Measurements from ENCODE around the gene ATG14. TPM values are rescaled to one million over a fixed set of nuclear protein-coding genes. Genes with fewer than 3 reads are reported as not detected.
"Not testable (repeated sequence)": the region's sequence is repeated elsewhere in the genome, so short reads cannot be mapped to it uniquely, and the experiment has no call there.

ATG14 gene
- total and polyA plus RNA-seq, 3 donors from 2014 or later = 18.0 to 28.4 (median 23.5) TPM

DNA sequence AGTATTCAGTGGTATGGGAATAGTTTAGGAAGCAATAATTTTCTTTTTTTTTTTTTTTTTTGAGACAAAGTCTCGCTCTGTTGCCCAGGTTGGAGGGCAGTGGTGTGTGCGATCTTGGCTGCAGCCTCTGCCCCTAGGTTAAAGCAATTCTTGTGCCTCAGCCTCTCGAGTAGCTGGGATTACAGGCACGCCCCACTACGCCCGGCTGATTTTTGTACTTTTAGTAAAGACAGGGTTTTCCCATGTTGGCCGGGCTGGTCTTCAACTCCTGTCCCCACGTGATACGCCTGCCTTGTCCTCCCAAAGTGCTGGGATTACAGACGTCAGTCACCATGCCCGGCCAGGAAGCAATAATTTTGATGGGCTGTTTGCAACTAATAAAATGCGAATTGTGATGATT is 62.1 kb downstream of the ATG14 start:
- DNase-seq = no peak
- peaks cover 9% of the 10 kb centered on the region for H3K4me1 ChIP-seq
- TF ChIP-seq, protein P1, sequence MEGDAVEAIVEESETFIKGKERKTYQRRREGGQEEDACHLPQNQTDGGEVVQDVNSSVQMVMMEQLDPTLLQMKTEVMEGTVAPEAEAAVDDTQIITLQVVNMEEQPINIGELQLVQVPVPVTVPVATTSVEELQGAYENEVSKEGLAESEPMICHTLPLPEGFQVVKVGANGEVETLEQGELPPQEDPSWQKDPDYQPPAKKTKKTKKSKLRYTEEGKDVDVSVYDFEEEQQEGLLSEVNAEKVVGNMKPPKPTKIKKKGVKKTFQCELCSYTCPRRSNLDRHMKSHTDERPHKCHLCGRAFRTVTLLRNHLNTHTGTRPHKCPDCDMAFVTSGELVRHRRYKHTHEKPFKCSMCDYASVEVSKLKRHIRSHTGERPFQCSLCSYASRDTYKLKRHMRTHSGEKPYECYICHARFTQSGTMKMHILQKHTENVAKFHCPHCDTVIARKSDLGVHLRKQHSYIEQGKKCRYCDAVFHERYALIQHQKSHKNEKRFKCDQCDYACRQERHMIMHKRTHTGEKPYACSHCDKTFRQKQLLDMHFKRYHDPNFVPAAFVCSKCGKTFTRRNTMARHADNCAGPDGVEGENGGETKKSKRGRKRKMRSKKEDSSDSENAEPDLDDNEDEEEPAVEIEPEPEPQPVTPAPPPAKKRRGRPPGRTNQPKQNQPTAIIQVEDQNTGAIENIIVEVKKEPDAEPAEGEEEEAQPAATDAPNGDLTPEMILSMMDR (IDR thresholded peaks at IDR 0.05) = no peak
- TF ChIP-seq POLR2A (IDR thresholded peaks at IDR 0.05) = no peak
- no peak overlapping the region for H3K27ac ChIP-seq
- 88 to 90% methylated on average over 12 of the region's 12 CpGs for WGBS, 2 donors
- H3K9me3 ChIP-seq = no peaks in the 10 kb centered on the region
- H3K27me3 ChIP-seq = no peaks in the 10 kb centered on the region
- intact Hi-C loops (cut with DNase I; ENCODE audit: low total_unique reads) = no loop called here
- no peak overlapping the region for H3K4me3 ChIP-seq
- H3K36me3 ChIP-seq (ENCODE audit: low read depth, missing control alignments) = no peaks in the 10 kb centered on the region

DNA sequence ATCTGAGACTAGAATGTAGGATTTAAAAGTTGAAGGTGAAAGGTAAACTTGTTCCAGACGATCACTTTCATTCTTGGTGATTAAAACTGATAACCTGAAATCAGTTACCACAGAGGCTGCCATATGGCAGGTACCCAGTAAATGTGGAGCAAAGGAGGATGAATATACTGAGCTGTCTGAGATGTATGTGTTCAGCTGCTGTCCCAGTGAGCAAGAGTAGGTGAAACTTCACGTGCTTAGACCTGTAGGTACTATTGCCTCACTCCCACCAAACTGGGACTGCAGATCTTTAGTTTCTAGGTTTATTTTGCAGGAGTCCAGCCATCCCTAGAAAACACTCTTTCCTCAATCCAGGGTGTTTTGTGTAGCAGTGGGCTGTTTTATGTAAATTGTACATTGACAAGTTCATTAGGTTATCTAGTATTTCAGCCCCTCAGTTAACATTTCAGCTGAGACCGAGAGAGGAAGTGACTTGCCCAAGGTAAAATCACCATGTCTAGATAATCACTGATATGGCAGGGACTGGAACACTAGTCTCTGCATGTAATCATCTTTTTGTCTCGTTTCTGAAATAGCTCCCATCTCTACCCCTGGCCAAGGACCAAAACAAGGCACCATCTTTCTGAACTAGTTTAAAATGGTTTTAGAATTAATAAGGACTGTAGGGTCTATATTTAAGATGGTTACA is 62.7 kb downstream of the ATG14 start:
- H3K27ac ChIP-seq = no peak overlapping the region
- intact Hi-C loops (cut with DNase I; ENCODE audit: low total_unique reads) = no loop called here
- H3K4me1 ChIP-seq = peaks cover 9% of the 10 kb centered on the region

DNA sequence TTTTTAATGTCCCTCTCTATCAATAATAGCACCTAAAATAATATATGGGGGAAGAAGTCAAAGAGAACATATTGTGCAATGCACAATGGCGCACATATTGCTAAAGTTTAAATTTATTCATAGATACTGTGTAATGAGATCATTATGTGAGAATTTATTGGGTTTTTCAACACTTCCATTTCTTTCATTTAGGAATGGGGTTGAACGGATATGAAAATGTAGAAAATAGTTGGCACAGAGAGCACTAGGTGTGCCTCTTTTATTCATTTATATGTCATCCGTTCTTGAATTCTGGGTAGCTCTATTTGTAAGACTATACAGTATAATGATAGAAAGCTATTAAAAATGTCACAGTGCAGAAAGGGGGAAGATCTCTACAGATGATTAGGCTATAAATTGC is 63.9 kb downstream of the ATG14 start:
- peaks cover 9% of the 10 kb centered on the region for H3K4me1 ChIP-seq
- no peak for DNase-seq
- no peak overlapping the region for H3K27ac ChIP-seq
- 81 to 86% methylated on average over 3 of the region's 3 CpGs for WGBS, 2 donors
- no peaks in the 10 kb centered on the region for H3K27me3 ChIP-seq
- intact Hi-C loops (cut with DNase I; ENCODE audit: low total_unique reads) = no loop called here
- no peaks in the 10 kb centered on the region for H3K9me3 ChIP-seq
- no peaks in the 10 kb centered on the region for H3K36me3 ChIP-seq (ENCODE audit: low read depth, missing control alignments)
- no peak for TF ChIP-seq POLR2A (IDR thresholded peaks at IDR 0.05)
- TF ChIP-seq, protein P1 (IDR thresholded peaks at IDR 0.05) = no peak
- no peak overlapping the region for H3K4me3 ChIP-seq

More for the DNA sequence above, 62.7 kb downstream of the ATG14 start:
- H3K27me3 ChIP-seq = no peaks in the 10 kb centered on the region
- TF ChIP-seq, protein P1 (IDR thresholded peaks at IDR 0.05) = no peak
- no peak for TF ChIP-seq POLR2A (IDR thresholded peaks at IDR 0.05)
- DNase-seq = no peak
- H3K4me3 ChIP-seq = no peak overlapping the region
- H3K36me3 ChIP-seq (ENCODE audit: low read depth, missing control alignments) = no peaks in the 10 kb centered on the region
- no peaks in the 10 kb centered on the region for H3K9me3 ChIP-seq
- WGBS, 2 donors = 60 to 67% methylated on average over 4 of the region's 4 CpGs

DNA sequence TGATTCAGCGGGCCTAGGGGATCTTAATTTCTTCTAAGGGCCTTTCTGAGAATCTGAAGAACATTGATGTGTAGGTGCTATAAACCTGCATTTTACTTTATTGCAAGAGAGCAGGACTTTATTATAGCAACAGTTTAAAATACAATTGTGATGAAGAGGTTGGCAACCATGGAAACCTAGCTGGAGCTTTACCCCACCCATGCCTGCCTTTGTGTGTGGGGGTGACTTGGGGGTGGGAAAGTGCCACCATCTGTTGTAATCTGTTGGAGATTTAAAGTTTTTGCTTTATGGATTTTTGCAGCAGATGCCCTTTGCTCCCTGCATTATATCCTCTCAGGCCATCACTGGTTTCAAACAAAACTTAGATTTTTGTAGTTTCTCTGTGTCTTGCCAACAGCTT is 64.6 kb downstream of the ATG14 start:
- Histone ChIP-seq H3K4me1 (peaks cover 9% of the 10 kb centered on the region), H3K27ac (no peak overlapping the region)

DNA sequence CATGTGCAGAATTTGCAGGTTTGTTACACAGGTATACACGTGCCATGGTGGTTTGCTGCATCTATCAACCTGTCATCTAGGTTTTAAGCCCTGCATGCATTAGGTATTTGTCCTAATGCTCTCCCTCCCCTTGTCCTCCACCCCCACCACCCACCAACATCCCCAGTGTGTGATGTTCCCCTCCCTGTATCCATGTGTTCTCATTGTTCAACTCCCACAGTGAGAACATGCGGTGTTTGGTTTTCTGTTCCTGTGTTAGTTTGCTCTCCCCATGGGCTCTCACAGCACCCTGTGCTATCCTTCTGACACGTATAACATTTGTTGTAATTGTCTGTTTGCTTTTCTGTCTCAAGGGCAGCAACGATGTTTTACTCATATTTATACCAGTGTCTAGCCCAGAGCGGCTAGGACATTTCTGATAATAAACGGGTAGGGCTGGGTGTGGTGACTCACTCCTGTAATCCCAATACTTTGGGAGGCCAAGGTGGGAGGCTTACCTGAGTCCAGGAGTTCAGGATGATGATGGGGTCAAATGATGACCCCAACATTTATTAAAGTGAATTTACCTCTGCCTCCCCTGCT is 67.0 kb downstream of the ATG14 start:
- peaks cover 13% of the 10 kb centered on the region for H3K4me1 ChIP-seq
- H3K27ac ChIP-seq; H3K4me3 ChIP-seq; H3K27me3 ChIP-seq; DNase-seq; intact Hi-C loops (cut with DNase I; ENCODE audit: low total_unique reads); H3K36me3 ChIP-seq (ENCODE audit: low read depth, missing control alignments); H3K9me3 ChIP-seq: not testable (repeated sequence)
- WGBS, 2 donors = 64 to 68% methylated on average over 6 of the region's 6 CpGs

More for the DNA sequence above, 64.6 kb downstream of the ATG14 start:
- TF ChIP-seq, protein P1 (IDR thresholded peaks at IDR 0.05) = no peak
- no peak for TF ChIP-seq POLR2A (IDR thresholded peaks at IDR 0.05)
- no peak for DNase-seq
- 64 to 67% methylated on average over 1 of the region's 1 CpG for WGBS, 2 donors
- Histone ChIP-seq H3K9me3 (no peaks in the 10 kb centered on the region), H3K36me3 (ENCODE audit: low read depth, missing control alignments) (no peaks in the 10 kb centered on the region), H3K4me3 (no peak overlapping the region), H3K27me3 (no peaks in the 10 kb centered on the region)
- intact Hi-C loops (cut with DNase I; ENCODE audit: low total_unique reads) = no loop called here

Data from testis (tissue), 3 donors.